H1 (cell line): ENCODE results near the gene RHOV. TPM values are rescaled to one million over a fixed set of nuclear protein-coding genes. Genes with fewer than 3 reads are reported as not detected.

ENCODE experiments used
- HDAC6 ChIP-seq: IDR thresholded peaks from one replicate; pipeline ENCODE4 v1.7.1; 2012; ENCODE audit warnings: low read depth, mild to moderate bottlenecking, inconsistent platforms, low read length, moderate library complexity
- POU5F1 ChIP-seq: IDR thresholded peaks from 2 replicates; pipeline ENCODE4 v1.6.1; 2011; ENCODE audit warnings: low read depth, mild to moderate bottlenecking, low read length, moderate library complexity
- SP4 ChIP-seq: IDR thresholded peaks from 2 replicates; pipeline ENCODE4 v1.6.1; 2012; ENCODE audit warnings: low read length, inconsistent platforms
- polyA plus RNA-seq, 7 experiments: library from polyadenylated mRNA; depleted of rRNA in 3 of 7; stranded (reverse) in 5 of 7; unstranded in 2 of 7; fragments of >200 nt in 5 of 7; fragments of 200-250 nt in 2 of 7; gene quantifications; 1 replicate in 5 of 7; 2 replicates in 1 of 7; 4 replicates in 1 of 7; pipeline versions ENCODE4 v1.2.1 to v1.2.3, GENCODE V29; 2011 to 2013; ENCODE audit warnings: missing spikeins in 2 of 7, mixed read lengths in 2 of 7
- total RNA-seq: library from RNA; stranded (reverse); fragmentation: NEBNext Ultra II Directional; extraction: Animal tissue kit (Norgen Biotek cat#: 25700); gene quantifications from 2 replicates; pipeline ENCODE4 v1.2.1, GENCODE V29; 2021
- TF ChIP-seq, protein P1 (sequence below): fragments of 300-600 bp; sonication (generic); IDR thresholded peaks from 2 replicates; pipeline ENCODE4 v1.7.1; 2012; ENCODE audit warnings: low read length, moderate library complexity, mild to moderate bottlenecking, inconsistent platforms; ENCODE audit not compliant: insufficient replicate concordance

RHOV gene
- total and polyA plus RNA-seq, 2 of the 8 experiments (the other 6 are each of a cell fraction or from before 2014, with no cell fraction given): 1.5 to 2.7 TPM

DNA sequence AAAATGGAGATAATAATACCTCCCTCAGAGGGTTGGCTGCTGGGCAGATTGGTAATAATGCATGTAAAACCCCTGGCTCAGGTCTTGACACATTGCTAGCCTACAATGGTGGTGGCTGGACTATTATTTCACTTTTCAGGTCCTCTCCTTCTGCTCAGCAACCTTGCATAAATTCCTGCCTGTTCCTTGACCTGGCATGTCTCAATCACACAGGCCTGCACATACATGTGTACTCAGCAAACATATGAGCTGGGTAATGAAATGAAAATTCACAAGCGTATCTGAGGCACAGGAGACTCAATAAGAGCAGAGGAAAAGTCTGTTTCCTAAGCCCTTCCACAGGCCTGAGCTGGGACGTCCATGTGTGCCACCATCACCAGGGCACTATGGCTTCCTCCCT lies 37.7 kb upstream of the RHOV start (continued):
- TF ChIP-seq, protein P1, sequence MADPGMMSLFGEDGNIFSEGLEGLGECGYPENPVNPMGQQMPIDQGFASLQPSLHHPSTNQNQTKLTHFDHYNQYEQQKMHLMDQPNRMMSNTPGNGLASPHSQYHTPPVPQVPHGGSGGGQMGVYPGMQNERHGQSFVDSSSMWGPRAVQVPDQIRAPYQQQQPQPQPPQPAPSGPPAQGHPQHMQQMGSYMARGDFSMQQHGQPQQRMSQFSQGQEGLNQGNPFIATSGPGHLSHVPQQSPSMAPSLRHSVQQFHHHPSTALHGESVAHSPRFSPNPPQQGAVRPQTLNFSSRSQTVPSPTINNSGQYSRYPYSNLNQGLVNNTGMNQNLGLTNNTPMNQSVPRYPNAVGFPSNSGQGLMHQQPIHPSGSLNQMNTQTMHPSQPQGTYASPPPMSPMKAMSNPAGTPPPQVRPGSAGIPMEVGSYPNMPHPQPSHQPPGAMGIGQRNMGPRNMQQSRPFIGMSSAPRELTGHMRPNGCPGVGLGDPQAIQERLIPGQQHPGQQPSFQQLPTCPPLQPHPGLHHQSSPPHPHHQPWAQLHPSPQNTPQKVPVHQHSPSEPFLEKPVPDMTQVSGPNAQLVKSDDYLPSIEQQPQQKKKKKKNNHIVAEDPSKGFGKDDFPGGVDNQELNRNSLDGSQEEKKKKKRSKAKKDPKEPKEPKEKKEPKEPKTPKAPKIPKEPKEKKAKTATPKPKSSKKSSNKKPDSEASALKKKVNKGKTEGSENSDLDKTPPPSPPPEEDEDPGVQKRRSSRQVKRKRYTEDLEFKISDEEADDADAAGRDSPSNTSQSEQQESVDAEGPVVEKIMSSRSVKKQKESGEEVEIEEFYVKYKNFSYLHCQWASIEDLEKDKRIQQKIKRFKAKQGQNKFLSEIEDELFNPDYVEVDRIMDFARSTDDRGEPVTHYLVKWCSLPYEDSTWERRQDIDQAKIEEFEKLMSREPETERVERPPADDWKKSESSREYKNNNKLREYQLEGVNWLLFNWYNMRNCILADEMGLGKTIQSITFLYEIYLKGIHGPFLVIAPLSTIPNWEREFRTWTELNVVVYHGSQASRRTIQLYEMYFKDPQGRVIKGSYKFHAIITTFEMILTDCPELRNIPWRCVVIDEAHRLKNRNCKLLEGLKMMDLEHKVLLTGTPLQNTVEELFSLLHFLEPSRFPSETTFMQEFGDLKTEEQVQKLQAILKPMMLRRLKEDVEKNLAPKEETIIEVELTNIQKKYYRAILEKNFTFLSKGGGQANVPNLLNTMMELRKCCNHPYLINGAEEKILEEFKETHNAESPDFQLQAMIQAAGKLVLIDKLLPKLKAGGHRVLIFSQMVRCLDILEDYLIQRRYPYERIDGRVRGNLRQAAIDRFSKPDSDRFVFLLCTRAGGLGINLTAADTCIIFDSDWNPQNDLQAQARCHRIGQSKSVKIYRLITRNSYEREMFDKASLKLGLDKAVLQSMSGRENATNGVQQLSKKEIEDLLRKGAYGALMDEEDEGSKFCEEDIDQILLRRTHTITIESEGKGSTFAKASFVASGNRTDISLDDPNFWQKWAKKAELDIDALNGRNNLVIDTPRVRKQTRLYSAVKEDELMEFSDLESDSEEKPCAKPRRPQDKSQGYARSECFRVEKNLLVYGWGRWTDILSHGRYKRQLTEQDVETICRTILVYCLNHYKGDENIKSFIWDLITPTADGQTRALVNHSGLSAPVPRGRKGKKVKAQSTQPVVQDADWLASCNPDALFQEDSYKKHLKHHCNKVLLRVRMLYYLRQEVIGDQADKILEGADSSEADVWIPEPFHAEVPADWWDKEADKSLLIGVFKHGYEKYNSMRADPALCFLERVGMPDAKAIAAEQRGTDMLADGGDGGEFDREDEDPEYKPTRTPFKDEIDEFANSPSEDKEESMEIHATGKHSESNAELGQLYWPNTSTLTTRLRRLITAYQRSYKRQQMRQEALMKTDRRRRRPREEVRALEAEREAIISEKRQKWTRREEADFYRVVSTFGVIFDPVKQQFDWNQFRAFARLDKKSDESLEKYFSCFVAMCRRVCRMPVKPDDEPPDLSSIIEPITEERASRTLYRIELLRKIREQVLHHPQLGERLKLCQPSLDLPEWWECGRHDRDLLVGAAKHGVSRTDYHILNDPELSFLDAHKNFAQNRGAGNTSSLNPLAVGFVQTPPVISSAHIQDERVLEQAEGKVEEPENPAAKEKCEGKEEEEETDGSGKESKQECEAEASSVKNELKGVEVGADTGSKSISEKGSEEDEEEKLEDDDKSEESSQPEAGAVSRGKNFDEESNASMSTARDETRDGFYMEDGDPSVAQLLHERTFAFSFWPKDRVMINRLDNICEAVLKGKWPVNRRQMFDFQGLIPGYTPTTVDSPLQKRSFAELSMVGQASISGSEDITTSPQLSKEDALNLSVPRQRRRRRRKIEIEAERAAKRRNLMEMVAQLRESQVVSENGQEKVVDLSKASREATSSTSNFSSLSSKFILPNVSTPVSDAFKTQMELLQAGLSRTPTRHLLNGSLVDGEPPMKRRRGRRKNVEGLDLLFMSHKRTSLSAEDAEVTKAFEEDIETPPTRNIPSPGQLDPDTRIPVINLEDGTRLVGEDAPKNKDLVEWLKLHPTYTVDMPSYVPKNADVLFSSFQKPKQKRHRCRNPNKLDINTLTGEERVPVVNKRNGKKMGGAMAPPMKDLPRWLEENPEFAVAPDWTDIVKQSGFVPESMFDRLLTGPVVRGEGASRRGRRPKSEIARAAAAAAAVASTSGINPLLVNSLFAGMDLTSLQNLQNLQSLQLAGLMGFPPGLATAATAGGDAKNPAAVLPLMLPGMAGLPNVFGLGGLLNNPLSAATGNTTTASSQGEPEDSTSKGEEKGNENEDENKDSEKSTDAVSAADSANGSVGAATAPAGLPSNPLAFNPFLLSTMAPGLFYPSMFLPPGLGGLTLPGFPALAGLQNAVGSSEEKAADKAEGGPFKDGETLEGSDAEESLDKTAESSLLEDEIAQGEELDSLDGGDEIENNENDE: no peak
- no peak for TF ChIP-seq POU5F1
- TF ChIP-seq HDAC6: no peak
- TF ChIP-seq SP4: no peak
